ENCODE data around the gene RPLP1.
A peak's percentile ranks its signal among the peaks of the same experiment; 100 is the strongest.

- no peak for TF ChIP-seq POLR2A (IDR thresholded peaks at IDR 0.05; ENCODE audit: extremely low read depth, insufficient read length)
- TF ChIP-seq, protein P1, sequence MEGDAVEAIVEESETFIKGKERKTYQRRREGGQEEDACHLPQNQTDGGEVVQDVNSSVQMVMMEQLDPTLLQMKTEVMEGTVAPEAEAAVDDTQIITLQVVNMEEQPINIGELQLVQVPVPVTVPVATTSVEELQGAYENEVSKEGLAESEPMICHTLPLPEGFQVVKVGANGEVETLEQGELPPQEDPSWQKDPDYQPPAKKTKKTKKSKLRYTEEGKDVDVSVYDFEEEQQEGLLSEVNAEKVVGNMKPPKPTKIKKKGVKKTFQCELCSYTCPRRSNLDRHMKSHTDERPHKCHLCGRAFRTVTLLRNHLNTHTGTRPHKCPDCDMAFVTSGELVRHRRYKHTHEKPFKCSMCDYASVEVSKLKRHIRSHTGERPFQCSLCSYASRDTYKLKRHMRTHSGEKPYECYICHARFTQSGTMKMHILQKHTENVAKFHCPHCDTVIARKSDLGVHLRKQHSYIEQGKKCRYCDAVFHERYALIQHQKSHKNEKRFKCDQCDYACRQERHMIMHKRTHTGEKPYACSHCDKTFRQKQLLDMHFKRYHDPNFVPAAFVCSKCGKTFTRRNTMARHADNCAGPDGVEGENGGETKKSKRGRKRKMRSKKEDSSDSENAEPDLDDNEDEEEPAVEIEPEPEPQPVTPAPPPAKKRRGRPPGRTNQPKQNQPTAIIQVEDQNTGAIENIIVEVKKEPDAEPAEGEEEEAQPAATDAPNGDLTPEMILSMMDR (IDR thresholded peaks at IDR 0.05; ENCODE audit: low read depth, low read length) = peak; percentile 92
- no peak for TF ChIP-seq MAX (IDR thresholded peaks at IDR 0.05; ENCODE audit: low read depth, low read length)
Observed at GRCh38 chr15:69478259-69478781, 25.7 kb downstream of the RPLP1 start.

Data from NB4 (cell line).